Fibroblast of villous mesenchyme (primary cell): ENCODE measurements around the gene DCDC2C. TPM values are rescaled to one million over a fixed set of nuclear protein-coding genes. Genes with fewer than 3 reads are reported as not detected.
A peak's percentile ranks its signal among the peaks of the same experiment; 100 is the strongest.

Source experiments
- DNase-seq: peaks from one replicate; pipeline ENCODE4 v3.0.0-alpha.2; 2010; ENCODE audit warnings: low read depth
- H3K4me3 ChIP-seq: 2 replicates; pipeline ENCODE4 v1.5.1; 2011; ENCODE audit warnings: low read depth, mild to moderate bottlenecking, low read length
- CTCF ChIP-seq: IDR thresholded peaks from 2 replicates; pipeline ENCODE4 v1.5.1; 2012; ENCODE audit warnings: low read depth, mild to moderate bottlenecking, low read length; ENCODE audit not compliant: insufficient read depth
- total RNA-seq: library from RNA; depleted of rRNA; stranded (reverse); fragments of >200 nt; gene quantifications from 2 replicates; pipeline ENCODE4 v1.2.3, GENCODE V29; 2012

Gene DCDC2C
- total RNA-seq, 1 donor = not detected

- H3K4me3 ChIP-seq = no peak overlapping the region
- TF ChIP-seq CTCF = no peak
- DNase-seq = no peak
Measured at GRCh38 chr2:3708576-3708975, 5.2 kb downstream of the DCDC2C start.

- no peak for DNase-seq
- no peak for TF ChIP-seq CTCF
Measured at GRCh38 chr2:3709225-3709624, 5.8 kb downstream of the DCDC2C start.

GRCh38 chr2:3712424-3712823 is 9.0 kb downstream of the DCDC2C start:
- no peak for DNase-seq
- no peak for TF ChIP-seq CTCF
- H3K4me3 ChIP-seq = no peak overlapping the region

More at GRCh38 chr2:3709225-3709624, 5.8 kb downstream of the DCDC2C start:
- no peak overlapping the region for H3K4me3 ChIP-seq

- no peak for TF ChIP-seq CTCF
- no peak overlapping the region for H3K4me3 ChIP-seq
- peak; percentile 34 for DNase-seq
Measured at GRCh38 chr2:3712831-3713503, 9.6 kb downstream of the DCDC2C start.

- TF ChIP-seq CTCF = no peak
- DNase-seq = no peak
- H3K4me3 ChIP-seq = no peak overlapping the region
Measured at GRCh38 chr2:3718679-3719078, 15.3 kb downstream of the DCDC2C start.

GRCh38 chr2:3725002-3725401 is 21.6 kb downstream of the DCDC2C start:
- H3K4me3 ChIP-seq = no peak overlapping the region
- no peak for TF ChIP-seq CTCF
- DNase-seq = no peak
